H54 (cell line): ENCODE measurements around the gene PARS2.
A peak's percentile ranks its signal among the peaks of the same experiment; 100 is the strongest.

ENCODE experiments used
- DNase-seq: peaks from one replicate; pipeline ENCODE4 v3.0.0; 2011; ENCODE audit warnings: low spot score, mixed read lengths; ENCODE audit not compliant: insufficient read length
- FAIRE-seq: peaks from 3 replicates; lab custom pipeline; 2011; peaks lifted over from hg19 to GRCh38; lab: Jason Lieb, UNC
- POLR2A ChIP-seq: IDR thresholded peaks from 2 replicates; pipeline ENCODE4 v1.6.1; 2011; ENCODE audit warnings: low read depth, mild to moderate bottlenecking, low read length

PARS2 gene

GRCh38 chr1:54805981-54806381 is 41.7 kb upstream of the PARS2 start:
- TF ChIP-seq POLR2A, result no peak
- DNase-seq, result no peak
- FAIRE-seq, result no peak

GRCh38 chr1:54805466-54805865 is 41.1 kb upstream of the PARS2 start:
- TF ChIP-seq POLR2A, result no peak
- DNase-seq (no peak), FAIRE-seq (no peak)

GRCh38 chr1:54804471-54805132 is 40.3 kb upstream of the PARS2 start:
- FAIRE-seq (no peak), DNase-seq (no peak)
- no peak for TF ChIP-seq POLR2A

GRCh38 chr1:54803761-54804470 is 39.6 kb upstream of the PARS2 start:
- DNase-seq, result peak; percentile 74
- TF ChIP-seq POLR2A, result no peak
- no peak for FAIRE-seq

GRCh38 chr1:54800899-54801759 is 36.8 kb upstream of the PARS2 start, which contains the start of gene TTC22:
Gene TTC22 (minus strand): TSS chr1:54801323. CDS start chr1:54801163, 160 bp downstream.
- no peak for TF ChIP-seq POLR2A
- FAIRE-seq, result no peak
- no peak for DNase-seq

- DNase-seq (no peak), FAIRE-seq (no peak)
- no peak for TF ChIP-seq POLR2A
These were observed 35.9 kb upstream of the PARS2 start for GRCh38 chr1:54800041-54800898.

- DNase-seq (peak; percentile 94), FAIRE-seq (peak; percentile 68)
- TF ChIP-seq POLR2A, result no peak
These were observed 34.7 kb upstream of the PARS2 start for GRCh38 chr1:54798769-54799641.

GRCh38 chr1:54798206-54798605 is 33.9 kb upstream of the PARS2 start:
- no peak for FAIRE-seq
- DNase-seq, result no peak
- no peak for TF ChIP-seq POLR2A

- DNase-seq (no peak), FAIRE-seq (no peak)
- no peak for TF ChIP-seq POLR2A
These were observed 32.6 kb upstream of the PARS2 start for GRCh38 chr1:54796902-54797301.

- DNase-seq (no peak), FAIRE-seq (no peak)
- TF ChIP-seq POLR2A, result no peak
These were observed 31.6 kb upstream of the PARS2 start for GRCh38 chr1:54795841-54796468.

GRCh38 chr1:54795356-54795665 is 31.0 kb upstream of the PARS2 start:
- TF ChIP-seq POLR2A, result no peak
- no peak for FAIRE-seq
- no peak for DNase-seq

GRCh38 chr1:54794451-54795355 is 30.4 kb upstream of the PARS2 start:
- DNase-seq (no peak), FAIRE-seq (no peak)
- TF ChIP-seq POLR2A, result no peak
